Parathyroid adenoma (tissue), 2 donors: ENCODE data around the gene C16orf87.

Experiments used
- H2AFZ ChIP-seq: fragments of 300-600 bp; sonication (generic); one replicate; pipeline ENCODE4 v1.7.0; 2017; ENCODE audit warnings: antibody characterized with exemption, mild to moderate bottlenecking
- H3K27ac ChIP-seq: fragments of 300-600 bp; sonication (generic); one replicate; pipeline ENCODE4 v1.7.0; 2017
- H3K27me3 ChIP-seq: fragments of 300-600 bp; sonication (generic); one replicate; pipeline ENCODE4 v1.7.0; 2017; ENCODE audit warnings: low read length; ENCODE audit not compliant: control insufficient read depth, insufficient read depth
- H3K36me3 ChIP-seq: fragments of 300-600 bp; sonication (generic); one replicate; pipeline ENCODE4 v1.7.0; 2017; ENCODE audit warnings: low read length; ENCODE audit not compliant: control insufficient read depth, insufficient read depth
- H3K4me1 ChIP-seq: fragments of 300-600 bp; sonication (generic); one replicate; pipeline ENCODE4 v1.7.0; 2017; ENCODE audit warnings: control low read depth
- H3K4me2 ChIP-seq: fragments of 300-600 bp; sonication (generic); one replicate; pipeline ENCODE4 v1.7.0; 2017; ENCODE audit warnings: low read length
- H3K4me3 ChIP-seq: fragments of 300-600 bp; sonication (generic); one replicate; pipeline ENCODE4 v1.7.0; 2017; ENCODE audit warnings: low read depth, low read length
- H3K79me2 ChIP-seq: fragments of 300-600 bp; sonication (generic); one replicate; pipeline ENCODE4 v1.7.0; 2017; ENCODE audit warnings: control low read depth
- H3K9ac ChIP-seq: fragments of 300-600 bp; sonication (generic); one replicate; pipeline ENCODE4 v1.7.0; 2017; ENCODE audit warnings: mild to moderate bottlenecking
- H3K9me3 ChIP-seq: fragments of 300-600 bp; sonication (generic); one replicate; pipeline ENCODE4 v1.7.0; 2017; ENCODE audit warnings: low read length; ENCODE audit not compliant: control insufficient read depth
- TF ChIP-seq, protein P1 (sequence below): fragments of 300-600 bp; sonication (generic); IDR thresholded peaks from one replicate; pipeline ENCODE4 v1.7.0; 2017; ENCODE audit warnings: antibody characterized with exemption, mild to moderate bottlenecking
- donor health status: primary hyperparathyroidism.

Gene C16orf87

DNA sequence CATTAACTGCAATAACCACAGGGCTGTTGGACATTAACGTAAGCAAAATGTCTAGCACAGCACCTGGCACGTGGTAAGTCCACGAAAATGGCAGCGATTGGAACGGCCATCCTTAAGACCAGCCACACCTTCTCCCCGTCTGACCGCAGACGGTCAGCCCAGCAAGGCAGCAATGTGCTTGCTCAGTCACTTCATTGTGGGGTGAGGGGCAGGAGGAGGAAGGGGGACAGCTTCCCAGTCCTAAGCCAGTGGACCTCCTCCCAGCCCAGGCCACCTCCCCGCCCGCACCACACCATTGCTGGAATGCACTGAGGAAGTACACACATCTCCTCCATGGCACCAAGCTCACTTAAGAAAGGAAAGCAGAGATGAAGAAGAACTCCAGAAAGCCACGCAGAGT is 74.2 kb downstream of the C16orf87 start:
- Histone ChIP-seq H2AFZ (no peak overlapping the region), H3K27ac (no peak overlapping the region), H3K36me3 (no peaks in the 10 kb centered on the region), H3K4me2 (no peak overlapping the region), H3K9me3 (no peaks in the 10 kb centered on the region), H3K4me1 (no peaks in the 10 kb centered on the region), H3K4me3 (no peak overlapping the region), H3K79me2 (no peaks in the 10 kb centered on the region), H3K27me3 (no peaks in the 10 kb centered on the region), H3K9ac (no peak overlapping the region)
- TF ChIP-seq, protein P1, sequence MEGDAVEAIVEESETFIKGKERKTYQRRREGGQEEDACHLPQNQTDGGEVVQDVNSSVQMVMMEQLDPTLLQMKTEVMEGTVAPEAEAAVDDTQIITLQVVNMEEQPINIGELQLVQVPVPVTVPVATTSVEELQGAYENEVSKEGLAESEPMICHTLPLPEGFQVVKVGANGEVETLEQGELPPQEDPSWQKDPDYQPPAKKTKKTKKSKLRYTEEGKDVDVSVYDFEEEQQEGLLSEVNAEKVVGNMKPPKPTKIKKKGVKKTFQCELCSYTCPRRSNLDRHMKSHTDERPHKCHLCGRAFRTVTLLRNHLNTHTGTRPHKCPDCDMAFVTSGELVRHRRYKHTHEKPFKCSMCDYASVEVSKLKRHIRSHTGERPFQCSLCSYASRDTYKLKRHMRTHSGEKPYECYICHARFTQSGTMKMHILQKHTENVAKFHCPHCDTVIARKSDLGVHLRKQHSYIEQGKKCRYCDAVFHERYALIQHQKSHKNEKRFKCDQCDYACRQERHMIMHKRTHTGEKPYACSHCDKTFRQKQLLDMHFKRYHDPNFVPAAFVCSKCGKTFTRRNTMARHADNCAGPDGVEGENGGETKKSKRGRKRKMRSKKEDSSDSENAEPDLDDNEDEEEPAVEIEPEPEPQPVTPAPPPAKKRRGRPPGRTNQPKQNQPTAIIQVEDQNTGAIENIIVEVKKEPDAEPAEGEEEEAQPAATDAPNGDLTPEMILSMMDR: no peak

- TF ChIP-seq, protein P1: no peak
- Histone ChIP-seq H3K4me1 (peaks cover 3% of the 10 kb centered on the region), H3K36me3 (no peaks in the 10 kb centered on the region), H3K27me3 (no peaks in the 10 kb centered on the region), H3K4me3 (no peak overlapping the region), H3K27ac (no peak overlapping the region), H3K9ac (no peak overlapping the region), H2AFZ (no peak overlapping the region), H3K4me2 (no peak overlapping the region), H3K9me3 (no peaks in the 10 kb centered on the region), H3K79me2 (no peaks in the 10 kb centered on the region)
Measured at GRCh38 chr16:46753015-46753414, 78.0 kb downstream of the C16orf87 start.

GRCh38 chr16:46751381-46751780 is 79.6 kb downstream of the C16orf87 start:
- Histone ChIP-seq H3K9me3 (no peaks in the 10 kb centered on the region), H3K9ac (no peak overlapping the region), H2AFZ (no peak overlapping the region), H3K4me1 (peaks cover 3% of the 10 kb centered on the region), H3K4me3 (no peak overlapping the region), H3K79me2 (no peaks in the 10 kb centered on the region), H3K27ac (no peak overlapping the region), H3K36me3 (no peaks in the 10 kb centered on the region), H3K4me2 (no peak overlapping the region), H3K27me3 (no peaks in the 10 kb centered on the region)
- TF ChIP-seq, protein P1: no peak

GRCh38 chr16:46748775-46749705 is 81.9 kb downstream of the C16orf87 start:
- H3K79me2 ChIP-seq: no peaks in the 10 kb centered on the region
- no peak overlapping the region for H3K27ac ChIP-seq
- no peak overlapping the region for H3K4me3 ChIP-seq
- no peak overlapping the region for H3K4me2 ChIP-seq
- H3K9ac ChIP-seq: no peak overlapping the region
- H3K9me3 ChIP-seq: no peaks in the 10 kb centered on the region
- H2AFZ ChIP-seq: peak overlapping the region; percentile 68
- H3K27me3 ChIP-seq: no peaks in the 10 kb centered on the region
- H3K4me1 ChIP-seq: peaks cover 3% of the 10 kb centered on the region
- TF ChIP-seq, protein P1: no peak
- H3K36me3 ChIP-seq: no peaks in the 10 kb centered on the region
